Measurements from ENCODE around the gene KIF18B. TPM values are rescaled to one million over a fixed set of nuclear protein-coding genes. Genes with fewer than 3 reads are reported as not detected.

KIF18B gene
- total and polyA plus RNA-seq, 2 donors (not counting 1 experiment from before 2014, with no cell fraction given): 0.44 to 0.48 TPM

- WGBS (ENCODE audit: insufficient coverage): 99% methylated on average over 15 of the region's 18 CpGs
- no peak overlapping the region for H3K4me3 ChIP-seq (ENCODE audit: control extremely low read depth in 1 of 5, extremely low read depth in 1 of 5, insufficient read depth in 1 of 5, low read depth in 2 of 5, low read length in 4 of 5)
- ChIA-PET POLR2A (no interaction called here), CTCF (interaction anchor here (3.3 kb wide), 1 partner anchor 96 kb away, joined by 12 read pairs; no protein-coding TSS in a partner anchor)
- TF ChIP-seq CTCF (IDR thresholded peaks at IDR 0.05) (no peak), EZH2 (IDR thresholded peaks at IDR 0.05; ENCODE audit: borderline replicate concordance, insufficient read depth, low read depth, low read length, poor library complexity, severe bottlenecking) (no peak)
- ATAC-seq (ENCODE audit: low read depth) (no peak), DNase-seq (no peak)
- H3K9ac ChIP-seq (ENCODE audit: low read length): no peak overlapping the region
- H3K27me3 ChIP-seq (replicated peaks in 1 of 4; ENCODE audit: control extremely low read depth in 1 of 4, control insufficient read depth in 3 of 4, insufficient read depth in 4 of 4, low read length in 3 of 4): peaks cover 0 to 12% (median 2%) of the 10 kb centered on the region in 4 experiments
- Mint-ChIP-seq H3K27ac (no peak overlapping the region), H3K4me3 (no peak overlapping the region), H3K4me1 (no peaks in the 10 kb centered on the region), H3K9me3 (ENCODE audit: insufficient read depth) (no peaks in the 10 kb centered on the region), H3K27me3 (peaks cover 4% of the 10 kb centered on the region)
- H3K27ac ChIP-seq (ENCODE audit: low read length in 2 of 2): no peak overlapping the region
- H3K36me3 ChIP-seq (replicated peaks in 1 of 2; ENCODE audit: control extremely low read depth in 1 of 2, control insufficient read depth in 1 of 2, extremely low read depth in 1 of 2, insufficient read depth in 2 of 2, low read length in 1 of 2): no peaks in the 10 kb centered on the region
- H2AFZ ChIP-seq (ENCODE audit: insufficient read depth, low read depth, low read length, poor library complexity, severe bottlenecking): no peak overlapping the region
- no peak overlapping the region for H3K4me2 ChIP-seq (replicated peaks; ENCODE audit: low read depth, low read length, poor library complexity, severe bottlenecking)
- no peaks in the 10 kb centered on the region for H3K79me2 ChIP-seq (ENCODE audit: control insufficient read depth, insufficient read depth, low read length)
- peaks cover 1% of the 10 kb centered on the region in 2 donors for H3K4me1 ChIP-seq (ENCODE audit: control insufficient read depth in 2 of 2, insufficient read depth in 2 of 2, low read length in 2 of 2)
- no peaks in the 10 kb centered on the region for H3K9me3 ChIP-seq (ENCODE audit: control extremely low read depth in 1 of 3, control insufficient read depth in 2 of 3, insufficient read depth in 1 of 3, low read length in 2 of 3)
- intact Hi-C loops (cut with micrococcal nuclease): no loop called here
- no peaks in the 10 kb centered on the region for H4K20me1 ChIP-seq (ENCODE audit: control insufficient read depth, insufficient read depth, low read length, poor library complexity, severe bottlenecking)
Observed at GRCh38 chr17:44925731-44926697, 21.6 kb downstream of the KIF18B start.

GRCh38 chr17:44924107-44924544, 23.4 kb downstream of the KIF18B start:
- no peaks in the 10 kb centered on the region for H3K9me3 ChIP-seq (ENCODE audit: control extremely low read depth in 1 of 3, control insufficient read depth in 2 of 3, insufficient read depth in 1 of 3, low read length in 2 of 3)
- no peak overlapping the region for H3K27ac ChIP-seq (ENCODE audit: low read length in 2 of 2)
- no peak overlapping the region for H3K9ac ChIP-seq (ENCODE audit: low read length)
- WGBS (ENCODE audit: insufficient coverage): 94% methylated on average over 6 of the region's 9 CpGs
- no peak overlapping the region for H3K4me2 ChIP-seq (replicated peaks; ENCODE audit: low read depth, low read length, poor library complexity, severe bottlenecking)
- Mint-ChIP-seq H3K9me3 (ENCODE audit: insufficient read depth) (no peaks in the 10 kb centered on the region), H3K27ac (no peak overlapping the region), H3K27me3 (peaks cover 8% of the 10 kb centered on the region), H3K4me1 (peaks cover 12% of the 10 kb centered on the region), H3K4me3 (no peak overlapping the region)
- CTCF ChIA-PET: interaction anchor here (3.3 kb wide), 1 partner anchor 97 kb away, joined by 12 read pairs; no protein-coding TSS in a partner anchor
- H3K4me3 ChIP-seq (ENCODE audit: control extremely low read depth in 1 of 5, extremely low read depth in 1 of 5, insufficient read depth in 1 of 5, low read depth in 2 of 5, low read length in 4 of 5): no peak overlapping the region
- ATAC-seq (ENCODE audit: low read depth) (no peak), DNase-seq (no peak)
- POLR2A ChIA-PET: no interaction called here
- H3K27me3 ChIP-seq (replicated peaks in 1 of 4; ENCODE audit: control extremely low read depth in 1 of 4, control insufficient read depth in 3 of 4, insufficient read depth in 4 of 4, low read length in 3 of 4): peaks cover 0 to 24% (median 6%) of the 10 kb centered on the region in 4 experiments
- no peak overlapping the region for H2AFZ ChIP-seq (ENCODE audit: insufficient read depth, low read depth, low read length, poor library complexity, severe bottlenecking)
- H3K79me2 ChIP-seq (ENCODE audit: control insufficient read depth, insufficient read depth, low read length): no peaks in the 10 kb centered on the region
- TF ChIP-seq CTCF (IDR thresholded peaks at IDR 0.05): no peak
- no peak for TF ChIP-seq EZH2 (IDR thresholded peaks at IDR 0.05; ENCODE audit: borderline replicate concordance, insufficient read depth, low read depth, low read length, poor library complexity, severe bottlenecking)
- H4K20me1 ChIP-seq (ENCODE audit: control insufficient read depth, insufficient read depth, low read length, poor library complexity, severe bottlenecking): no peaks in the 10 kb centered on the region
- intact Hi-C loops (cut with micrococcal nuclease): no loop called here
- peaks cover 10 to 13% of the 10 kb centered on the region in 2 donors for H3K4me1 ChIP-seq (ENCODE audit: control insufficient read depth in 2 of 2, insufficient read depth in 2 of 2, low read length in 2 of 2)
- H3K36me3 ChIP-seq (replicated peaks in 1 of 2; ENCODE audit: control extremely low read depth in 1 of 2, control insufficient read depth in 1 of 2, extremely low read depth in 1 of 2, insufficient read depth in 2 of 2, low read length in 1 of 2): no peaks in the 10 kb centered on the region
